ENCODE measurements around the gene TAGLN2.

The TAGLN2 gene

GRCh38 chr1:159957824-159958268 is 32.5 kb upstream of the TAGLN2 start:
- TF ChIP-seq CTCF (IDR thresholded peaks at IDR 0.05; ENCODE audit: extremely low read depth, missing control alignments), result no peak
- DNase-seq (ENCODE audit: low spot score), result no peak

GRCh38 chr1:159955456-159955855 is 30.1 kb upstream of the TAGLN2 start:
- no peak for TF ChIP-seq CTCF (IDR thresholded peaks at IDR 0.05; ENCODE audit: extremely low read depth, missing control alignments)
- no peak for DNase-seq (ENCODE audit: low spot score)

DNA sequence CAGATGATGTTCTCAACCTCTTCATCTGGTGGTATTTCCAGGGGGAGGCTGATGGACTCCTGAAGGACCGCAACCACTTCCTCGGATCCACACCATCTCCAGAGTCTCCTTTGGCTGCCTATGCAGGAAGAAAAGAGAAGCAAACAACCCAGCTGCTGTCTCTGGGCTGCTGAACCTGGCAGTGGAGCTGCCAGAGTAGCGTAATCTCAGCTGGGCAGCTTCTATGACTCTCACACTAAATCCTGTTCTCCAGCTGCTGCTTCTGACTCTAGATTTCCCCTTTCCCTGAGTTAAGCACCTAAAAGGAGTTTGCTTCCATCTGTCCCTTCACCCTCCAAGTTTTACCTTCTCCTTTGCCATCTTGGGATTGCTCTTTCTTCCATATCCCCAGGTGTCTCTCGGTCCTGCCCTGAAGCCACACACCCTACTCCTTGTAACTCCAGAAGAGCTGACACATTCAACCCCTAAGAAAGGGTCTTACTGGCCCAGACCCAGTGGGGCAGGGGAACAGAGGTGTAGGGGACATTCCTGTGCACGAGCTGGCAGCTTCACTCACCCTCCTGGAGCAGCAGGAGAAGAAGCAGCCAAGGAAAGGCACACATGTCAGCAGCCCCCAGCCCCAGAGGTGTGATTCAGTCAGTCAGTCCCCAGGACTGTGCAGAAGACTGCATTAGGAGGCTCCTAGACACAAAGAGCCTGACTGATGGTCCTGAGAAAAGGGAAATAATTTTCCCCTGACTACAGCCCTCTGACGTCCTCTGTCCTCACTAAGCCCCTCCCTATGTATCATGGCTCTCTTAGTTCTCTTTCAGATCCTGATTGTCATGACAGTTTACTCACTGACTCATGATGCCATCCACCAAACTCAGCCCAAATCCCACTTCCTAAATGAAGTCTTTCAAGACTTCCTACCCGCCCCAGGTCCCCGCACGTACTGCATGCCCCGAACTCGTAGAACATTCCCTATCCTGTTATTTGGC is 28.5 kb upstream of the TAGLN2 start, which contains the start of gene SLAMF9:
Gene SLAMF9 (minus strand): TSS at position 702 of the 980 bp plus-strand sequence. CDS start 100 bp downstream, at position 602.
- no peak for DNase-seq (ENCODE audit: low spot score)
- no peak for TF ChIP-seq CTCF (IDR thresholded peaks at IDR 0.05; ENCODE audit: extremely low read depth, missing control alignments)

DNA sequence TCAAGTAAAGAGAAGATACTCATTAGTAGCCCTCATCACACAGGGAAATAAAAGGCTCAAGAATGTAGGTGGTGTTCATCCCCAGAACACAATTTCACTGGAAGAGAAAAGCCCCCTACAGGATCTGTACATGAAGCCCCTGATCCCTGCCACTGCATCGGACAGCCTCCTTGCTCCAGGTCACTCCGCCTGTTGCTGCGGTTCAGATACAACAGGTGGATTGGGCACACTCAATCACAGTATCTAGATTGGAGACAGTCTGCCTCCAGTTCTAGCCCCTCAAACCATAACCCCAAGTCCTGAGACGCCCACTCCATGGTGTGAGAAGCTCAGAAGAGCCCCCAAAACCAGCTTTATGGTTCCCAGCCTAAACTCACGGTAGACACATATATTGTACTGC is 27.6 kb upstream of the TAGLN2 start:
- no peak for TF ChIP-seq CTCF (IDR thresholded peaks at IDR 0.05; ENCODE audit: extremely low read depth, missing control alignments)

DNA sequence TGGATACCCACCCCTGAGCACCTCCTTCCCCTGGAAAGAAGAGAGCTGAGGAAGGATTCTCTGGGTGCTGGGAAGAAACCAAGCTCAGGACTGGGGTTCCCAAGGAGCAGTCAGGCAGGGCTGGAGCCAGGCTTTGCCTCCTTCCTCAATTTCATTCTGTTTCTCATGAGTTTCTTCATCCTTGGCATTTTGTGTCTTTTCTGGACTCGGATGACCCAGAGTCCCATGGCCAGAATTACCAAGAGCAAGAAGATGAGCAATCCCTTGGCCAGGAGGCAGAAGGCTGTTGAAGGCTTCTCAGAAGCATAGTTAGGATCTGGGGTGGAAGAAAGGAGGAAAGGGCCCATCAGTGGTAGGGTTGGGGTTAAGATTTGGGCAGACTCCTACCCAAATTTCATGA is 26.2 kb upstream of the TAGLN2 start:
- no peak for DNase-seq (ENCODE audit: low spot score)
- no peak for TF ChIP-seq CTCF (IDR thresholded peaks at IDR 0.05; ENCODE audit: extremely low read depth, missing control alignments)

More for the DNA sequence above, 27.6 kb upstream of the TAGLN2 start:
- DNase-seq (ENCODE audit: low spot score), result no peak

GRCh38 chr1:159951016-159951415 is 25.7 kb upstream of the TAGLN2 start:
- TF ChIP-seq CTCF (IDR thresholded peaks at IDR 0.05; ENCODE audit: extremely low read depth, missing control alignments), result no peak
- DNase-seq (ENCODE audit: low spot score), result no peak

DNA sequence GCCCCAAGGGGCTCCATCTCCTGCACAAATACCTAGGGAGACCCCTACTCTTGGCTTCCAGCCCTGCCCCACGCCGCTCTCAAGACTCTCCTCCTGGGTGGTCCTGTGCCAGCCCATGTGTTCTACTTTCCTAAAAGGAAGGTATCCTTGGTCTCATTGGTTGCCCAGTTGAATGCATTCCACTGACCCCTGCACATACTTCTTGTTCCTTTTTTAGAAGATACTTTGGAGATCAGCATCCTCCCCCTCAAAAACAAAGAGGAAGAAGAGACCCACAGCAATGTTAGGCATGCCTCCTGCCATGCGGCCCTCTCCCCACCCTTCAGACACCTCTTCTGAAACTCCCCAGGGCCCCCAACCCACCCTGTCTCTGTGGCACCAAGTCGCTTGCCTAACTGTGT is 24.7 kb upstream of the TAGLN2 start:
- TF ChIP-seq CTCF (IDR thresholded peaks at IDR 0.05; ENCODE audit: extremely low read depth, missing control alignments), result no peak
- DNase-seq (ENCODE audit: low spot score), result no peak
